ENCODE data around the gene NEXN.

GRCh38 chr1:77987919-77988318 lies 99.5 kb downstream of the NEXN start:
- TF ChIP-seq CTCF (IDR thresholded peaks at IDR 0.05; ENCODE audit: insufficient read depth, low read length) (no peak), REST (IDR thresholded peaks at IDR 0.05; ENCODE audit: insufficient replicate concordance, low read depth) (no peak), POLR2AphosphoS5 (IDR thresholded peaks at IDR 0.05; ENCODE audit: low read depth) (no peak), SPI1 (IDR thresholded peaks at IDR 0.05; ENCODE audit: borderline replicate concordance, low read depth) (no peak)

All from HL-60 (cell line).